Gastrocnemius medialis (tissue), 4 donors: ENCODE measurements around the gene OGT.

Experiments used
- CTCF ChIP-seq, 5 experiments: fragments of 450-650 bp in 3 of 5; fragments of 200-600 bp in 2 of 5; sonication (generic) in 2 of 5; IDR thresholded peaks in 4 of 5; conservative IDR thresholded peaks in 1 of 5; 1 replicate in 4 of 5; 2 replicates in 1 of 5; pipeline ENCODE4 v1.5.1; 2016 to 2019; ENCODE audit warnings: antibody characterized with exemption in 5 of 5, mild to moderate bottlenecking in 3 of 5, moderate library complexity in 3 of 5
- POLR2A ChIP-seq, 2 donors: fragments of 450-650 bp; IDR thresholded peaks; one replicate each; pipeline ENCODE4 v1.6.1; 2017; ENCODE audit warnings: antibody characterized with exemption in 2 of 2, mild to moderate bottlenecking in 2 of 2, moderate library complexity in 2 of 2

- TF ChIP-seq CTCF (IDR thresholded peaks at IDR 0.05 in 4 of 5, conservative IDR thresholded peaks at IDR 0.05 in 1 of 5) = no peak
- no peak for TF ChIP-seq POLR2A (IDR thresholded peaks at IDR 0.05)
These were observed 92.6 kb downstream of the OGT start for GRCh38 chrX:71625471-71625870.
